GM19467 (cell line): Measurements from ENCODE around the gene IPO11.
"Not testable (repeated sequence)": the region's sequence is repeated elsewhere in the genome, so short reads cannot be mapped to it uniquely, and the experiment has no call there.

Experiments used
- ATAC-seq: cut with Tn5 transposase; IDR thresholded peaks from one replicate; pipeline ENCODE4 v1.9.1; 2021; ENCODE audit warnings: mild to moderate bottlenecking, moderate library complexity; ENCODE audit not compliant: unreplicated experiment

The IPO11 gene

DNA sequence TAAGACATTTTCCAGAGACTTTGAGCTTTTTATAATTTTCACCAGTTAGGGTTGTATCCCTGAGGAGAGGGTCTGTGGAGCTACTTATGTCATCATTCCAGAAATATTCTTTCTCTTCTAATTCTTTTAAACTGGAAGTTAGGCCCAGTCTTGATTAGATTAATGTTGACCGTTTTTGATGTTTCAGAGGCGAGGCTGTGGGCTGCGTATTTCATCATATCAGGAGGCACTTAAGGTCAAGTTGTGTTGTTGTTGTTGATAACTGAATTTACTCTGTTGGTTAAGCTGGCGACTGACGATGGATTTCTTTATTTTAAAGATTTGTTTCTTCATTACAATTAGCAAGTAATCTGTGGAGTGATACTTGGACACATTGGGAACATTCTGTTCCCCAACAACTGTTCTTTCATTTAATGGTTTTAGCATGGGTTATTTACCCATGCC, 20.1 kb downstream of the IPO11 start:
- no peak for ATAC-seq

DNA sequence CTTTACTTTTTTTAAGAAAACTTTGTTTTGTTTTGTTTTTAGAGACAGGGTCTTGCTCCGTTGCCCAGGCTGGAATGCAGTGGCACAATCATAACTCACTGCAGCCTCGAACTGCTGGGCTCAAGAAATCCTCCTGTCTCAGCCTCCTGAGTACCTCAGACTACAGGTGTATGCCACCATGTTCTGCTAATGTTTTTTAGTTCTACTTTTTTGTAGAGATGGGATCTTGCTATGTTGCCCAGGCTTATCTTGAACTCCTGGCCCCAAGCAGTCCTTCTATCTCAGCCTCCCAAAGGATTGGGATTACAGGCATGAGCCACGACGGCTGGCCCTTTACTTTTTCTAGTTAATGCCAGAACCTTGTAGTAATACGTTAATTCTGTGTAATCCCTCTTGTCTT, 36.0 kb downstream of the IPO11 start:
- ATAC-seq: no peak

DNA sequence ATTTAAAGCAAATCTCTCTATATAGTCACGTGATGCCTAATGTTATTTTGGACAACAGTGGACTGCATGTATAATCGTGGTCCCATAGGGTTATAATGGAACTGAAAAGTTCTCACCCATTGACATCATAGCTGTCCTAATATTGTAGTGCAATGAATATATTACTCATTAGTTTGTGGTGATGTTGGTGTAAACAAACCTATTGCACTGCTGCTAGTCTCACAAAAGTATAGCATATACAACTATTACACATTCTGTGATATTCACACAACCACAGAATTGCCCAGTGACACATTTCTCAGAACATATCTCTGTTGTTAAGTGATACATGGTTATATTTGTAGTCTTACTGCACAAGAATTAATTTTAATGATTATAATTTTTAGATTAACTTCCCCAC, 37.7 kb downstream of the IPO11 start:
- ATAC-seq: no peak

DNA sequence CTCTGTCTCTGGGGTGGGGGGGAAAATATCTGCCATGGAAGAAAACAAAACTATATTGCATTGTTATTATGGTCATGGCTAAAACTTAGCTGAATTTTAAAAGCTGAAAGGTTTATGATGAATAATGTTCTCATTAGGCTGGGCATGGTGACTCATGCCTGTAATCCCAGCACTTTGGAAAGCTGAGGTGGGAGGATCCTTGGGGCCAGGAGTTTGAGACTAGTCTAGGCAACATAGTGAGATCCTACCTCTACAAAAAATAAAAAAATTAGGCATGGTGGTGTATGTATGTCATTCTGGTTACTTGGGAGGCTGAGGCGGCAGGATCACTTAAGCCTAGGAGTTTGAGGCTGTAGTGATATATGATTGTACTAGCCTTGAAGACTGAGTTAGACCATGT, 44.5 kb downstream of the IPO11 start:
- ATAC-seq: no peak

DNA sequence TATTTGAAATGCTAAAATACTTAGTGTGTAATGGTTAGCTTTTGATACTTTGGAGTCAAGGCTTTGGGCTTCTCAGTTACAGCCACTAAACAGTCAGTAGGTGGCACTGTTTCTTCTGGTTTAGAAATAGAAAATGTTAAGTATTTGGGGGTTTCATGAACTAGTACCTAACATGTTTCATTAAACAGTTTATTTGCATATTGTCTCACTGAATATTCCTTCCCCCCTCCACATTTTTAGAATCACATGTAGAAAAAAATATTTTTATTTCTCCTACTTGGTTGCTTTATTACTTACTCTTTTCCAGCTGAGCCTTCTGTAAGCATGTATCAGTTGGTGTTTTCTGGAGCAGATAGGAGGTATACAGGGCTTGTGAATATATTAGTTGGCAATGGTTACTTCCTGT, 48.0 kb downstream of the IPO11 start:
- peak; percentile 90 for ATAC-seq

DNA sequence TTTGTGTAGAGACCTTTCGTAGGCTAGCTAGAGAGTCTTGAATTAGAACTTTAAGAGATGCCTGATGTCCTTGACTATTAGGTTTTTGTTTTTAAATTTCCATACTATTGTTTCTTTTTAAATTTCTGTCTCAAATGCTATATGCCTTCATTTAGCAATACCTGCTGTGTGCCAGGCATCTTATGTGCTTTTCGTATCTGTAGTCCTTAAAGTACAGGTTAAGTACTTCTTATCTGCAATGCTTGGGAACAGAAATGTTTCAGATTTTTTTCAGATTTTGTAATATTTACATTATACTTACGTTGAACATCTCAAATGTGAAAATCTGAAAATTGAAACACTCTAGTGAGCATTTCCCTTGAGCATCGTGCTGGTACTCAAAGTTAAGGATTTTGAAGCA, 49.0 kb downstream of the IPO11 start:
- no peak for ATAC-seq

DNA sequence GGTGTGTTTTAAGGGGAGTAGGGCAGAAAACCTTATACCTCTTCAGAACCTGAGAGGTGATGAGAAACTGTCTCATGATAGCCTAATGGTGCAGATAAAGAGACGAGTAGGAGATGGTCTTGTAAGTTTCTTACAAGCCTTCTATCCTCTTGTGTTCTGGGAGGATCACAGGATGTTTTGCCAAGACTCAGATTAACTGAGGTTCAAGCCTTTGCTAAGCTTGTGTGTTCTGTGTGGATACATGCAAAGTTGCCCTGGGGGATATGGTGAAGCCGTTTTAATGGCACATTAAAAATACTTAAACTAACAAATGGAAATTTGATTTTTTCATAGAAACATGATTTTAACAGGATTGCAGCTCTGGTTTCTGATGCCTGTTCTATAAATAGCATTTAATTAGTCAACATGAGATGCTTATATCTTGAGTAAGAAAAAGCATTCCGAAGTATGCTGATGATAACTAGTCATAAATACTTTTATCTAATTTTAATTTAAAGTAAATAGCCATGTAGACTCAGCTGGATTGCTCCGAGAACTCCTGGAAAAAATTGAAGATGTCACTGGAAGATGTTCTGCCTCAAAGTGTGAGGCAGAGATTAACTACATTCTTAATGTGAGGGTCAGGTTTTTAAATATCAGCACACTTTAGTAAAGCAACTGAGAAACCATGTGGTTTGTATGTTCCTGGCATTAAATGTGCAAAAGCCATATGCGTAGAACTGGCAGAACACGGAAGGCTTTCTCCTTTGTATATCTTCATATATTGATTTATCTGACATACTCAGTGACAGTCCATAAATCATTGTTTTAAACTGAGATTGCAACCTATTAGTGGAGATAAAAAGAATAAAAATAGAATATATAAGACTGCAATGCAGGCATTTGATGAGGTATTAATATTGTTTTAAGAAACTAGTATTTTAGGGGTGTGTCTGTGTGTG, 53.7 kb downstream of the IPO11 start:
- no peak for ATAC-seq

DNA sequence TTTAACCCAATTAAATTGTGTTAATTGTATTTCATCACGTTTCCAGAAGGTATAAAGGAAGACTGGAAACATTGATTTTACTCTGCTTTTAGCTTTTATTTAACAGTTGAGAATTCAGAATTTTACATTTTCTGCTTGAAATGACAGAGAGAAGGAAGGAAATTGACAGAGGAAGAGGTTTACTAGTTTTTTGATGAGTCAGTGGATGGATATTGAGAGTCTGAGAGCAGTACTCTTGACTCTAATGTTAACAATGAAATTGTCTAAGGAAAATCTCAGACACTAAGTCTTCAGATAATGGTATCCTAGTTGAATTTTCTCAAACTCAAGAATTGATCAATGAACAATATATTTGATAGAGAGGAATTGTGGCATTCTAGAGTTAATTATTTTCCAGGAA, 60.6 kb downstream of the IPO11 start:
- no peak for ATAC-seq

DNA sequence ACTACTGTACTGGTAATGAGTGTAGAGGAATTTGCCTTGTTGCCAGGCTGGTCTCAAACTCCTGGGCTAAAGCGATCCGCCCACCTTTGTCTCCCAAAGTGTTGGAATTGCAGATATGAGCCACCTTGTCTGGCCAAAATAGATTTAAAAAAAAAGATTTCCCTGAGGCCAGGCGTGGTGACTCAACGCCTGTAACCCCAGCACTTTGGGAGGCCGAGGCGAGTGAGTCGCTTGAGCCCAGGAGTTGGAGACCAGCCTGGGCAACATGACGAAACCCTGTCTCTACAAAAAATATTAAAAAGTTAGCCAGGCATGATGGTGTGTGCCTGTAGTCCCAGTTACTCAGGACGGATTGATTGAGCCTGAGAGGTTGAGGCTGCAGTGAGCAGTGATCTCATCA, 62.5 kb downstream of the IPO11 start:
- ATAC-seq: no peak

DNA sequence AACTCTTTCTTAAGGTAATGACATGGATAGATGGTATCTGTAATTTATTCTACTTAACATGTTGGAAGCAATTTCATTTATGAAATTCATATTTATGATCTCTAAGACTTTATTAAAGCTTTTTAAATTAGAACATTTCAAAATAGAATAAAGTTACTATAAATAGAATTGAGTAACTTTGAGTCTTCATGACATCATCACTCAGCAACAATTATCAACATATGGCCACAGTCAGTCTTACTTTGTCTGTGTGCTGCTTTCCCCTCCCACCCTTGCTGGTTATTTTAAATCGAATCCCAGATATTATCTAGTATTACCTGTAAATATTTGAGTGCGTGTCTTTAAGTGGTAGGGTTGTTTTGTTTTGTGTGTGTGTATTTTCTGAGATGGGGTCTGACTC, 65.2 kb downstream of the IPO11 start:
- ATAC-seq: no peak

DNA sequence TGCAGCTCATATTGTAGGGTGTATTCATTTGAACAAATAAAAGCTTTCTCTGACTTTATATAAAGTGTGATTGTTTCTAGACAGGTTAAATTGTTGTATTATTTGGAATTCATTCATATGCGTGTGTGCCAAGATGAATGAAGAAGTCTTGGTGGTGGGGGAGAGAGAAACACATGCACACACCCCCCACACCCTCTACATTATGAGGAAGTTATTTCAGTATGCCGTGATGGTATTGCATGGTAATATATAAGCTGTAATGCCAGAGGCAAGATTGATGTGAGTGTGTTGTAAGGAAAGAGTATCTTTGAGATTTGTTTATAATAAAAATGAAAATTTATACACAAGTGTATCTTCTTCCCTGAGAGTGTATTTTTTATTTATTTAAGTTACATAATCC, 71.0 kb downstream of the IPO11 start:
- ATAC-seq: no peak

DNA sequence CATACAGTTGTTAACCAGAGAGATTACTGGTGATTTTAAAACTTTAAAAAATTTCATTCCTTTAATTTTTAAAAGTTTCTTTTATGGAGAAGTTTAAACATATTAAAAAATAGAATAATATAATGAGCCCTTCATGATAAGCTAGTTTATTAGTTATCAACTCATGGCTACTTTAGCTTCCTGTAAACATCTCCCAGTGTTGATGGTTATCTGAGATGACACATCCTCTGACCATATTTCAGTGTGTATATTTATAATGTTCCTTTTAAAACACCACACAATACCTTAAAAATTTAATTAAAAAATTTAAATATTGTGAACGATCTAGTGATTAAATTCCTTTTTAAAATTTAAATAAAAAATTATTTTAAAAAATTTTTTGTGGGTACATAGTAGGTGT, 74.1 kb downstream of the IPO11 start:
- ATAC-seq: no peak

DNA sequence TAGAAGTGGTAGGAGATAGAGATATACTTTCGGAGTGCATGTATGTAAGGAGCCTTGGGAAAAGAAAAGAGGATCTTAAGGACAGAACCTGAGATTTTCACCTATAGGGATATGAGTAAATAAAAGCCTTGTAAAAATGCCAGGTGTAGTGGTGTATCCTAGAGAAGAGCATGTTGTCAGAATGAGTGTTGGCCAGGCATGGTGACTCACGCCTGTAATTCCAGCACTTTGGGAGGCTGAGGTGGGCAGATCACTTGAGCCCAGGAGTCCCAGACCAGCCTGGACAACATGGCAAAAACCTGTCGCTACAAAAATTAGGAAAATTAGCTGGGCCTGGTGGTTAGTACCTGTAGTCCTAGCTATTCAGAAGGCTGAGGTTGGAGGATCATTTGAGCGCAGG, 76.0 kb downstream of the IPO11 start:
- ATAC-seq: no peak

DNA sequence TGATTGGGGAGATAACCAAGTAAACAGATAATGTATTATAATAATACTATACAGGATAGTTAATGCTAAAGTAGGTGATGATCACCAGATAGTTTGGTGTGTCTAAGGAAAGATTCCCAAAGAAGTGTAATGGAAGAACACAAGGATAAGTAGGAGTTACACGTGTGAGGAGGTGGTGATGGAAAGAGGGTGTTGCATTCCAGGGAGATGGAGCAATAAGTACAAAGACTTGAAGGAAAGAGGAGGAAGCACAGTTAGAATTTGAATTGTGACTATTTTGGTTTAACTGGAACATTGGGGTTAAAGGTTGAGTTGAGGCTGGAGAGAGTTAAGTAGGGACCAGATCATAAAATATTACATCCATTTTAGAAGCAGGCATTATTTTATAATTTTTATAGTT, 76.9 kb downstream of the IPO11 start:
- no peak for ATAC-seq

DNA sequence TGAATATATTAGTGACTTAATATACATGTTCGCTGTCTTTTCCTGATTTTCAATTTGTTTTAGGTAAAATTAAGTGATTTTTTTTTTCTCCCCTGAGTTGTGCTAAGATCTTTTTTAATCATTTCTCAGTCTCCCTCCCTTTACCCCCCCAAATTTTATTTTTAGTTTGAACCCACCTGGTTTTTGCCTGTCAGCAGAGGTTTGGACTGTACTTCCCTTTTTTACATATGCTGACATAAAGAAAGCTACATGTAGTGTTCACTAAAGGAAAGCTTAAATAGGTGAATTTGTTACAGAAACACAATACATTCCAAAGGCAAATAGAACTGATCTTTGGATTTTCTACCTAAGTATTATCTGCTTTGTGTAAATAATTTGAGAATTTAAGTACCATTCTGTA, 82.2 kb downstream of the IPO11 start:
- no peak for ATAC-seq

DNA sequence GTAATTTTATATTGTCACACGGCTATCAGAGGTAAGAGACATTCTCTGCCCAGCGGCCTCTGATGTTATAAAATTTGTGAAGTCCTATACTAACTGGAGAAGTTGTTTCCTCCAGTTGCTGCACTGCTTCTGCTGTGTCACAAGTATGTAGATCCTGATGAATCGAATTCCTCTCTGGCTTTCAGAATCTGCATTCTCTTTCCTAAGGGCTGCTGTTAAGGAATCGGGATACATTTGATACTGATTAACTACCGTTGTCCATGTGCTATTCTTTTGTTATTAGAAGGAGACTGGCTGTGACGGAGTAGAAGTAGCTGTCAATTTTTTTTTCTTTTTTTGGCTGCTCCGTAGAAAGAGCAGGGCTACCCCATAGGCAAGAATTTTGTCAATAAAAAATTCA, 84.3 kb downstream of the IPO11 start:
- ATAC-seq: no peak

DNA sequence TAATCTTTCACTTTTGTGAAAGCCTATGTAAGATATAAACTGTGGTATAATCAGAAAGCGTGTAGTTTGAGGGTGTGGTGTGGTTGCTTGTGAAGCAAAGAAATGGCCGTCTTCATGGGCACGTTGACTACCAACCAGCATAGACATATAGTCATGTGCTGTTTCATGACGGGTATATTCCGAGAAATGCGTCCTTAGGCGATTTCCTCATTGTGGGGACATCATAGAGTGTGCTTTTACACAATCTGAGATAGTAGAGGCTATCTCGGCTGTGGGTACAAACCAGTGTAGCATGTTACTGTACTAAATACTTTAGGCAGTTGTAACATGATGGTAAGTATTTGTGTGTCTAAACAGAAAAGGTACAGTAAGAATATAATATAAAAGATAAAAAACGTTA, 86.4 kb downstream of the IPO11 start:
- no peak for ATAC-seq

DNA sequence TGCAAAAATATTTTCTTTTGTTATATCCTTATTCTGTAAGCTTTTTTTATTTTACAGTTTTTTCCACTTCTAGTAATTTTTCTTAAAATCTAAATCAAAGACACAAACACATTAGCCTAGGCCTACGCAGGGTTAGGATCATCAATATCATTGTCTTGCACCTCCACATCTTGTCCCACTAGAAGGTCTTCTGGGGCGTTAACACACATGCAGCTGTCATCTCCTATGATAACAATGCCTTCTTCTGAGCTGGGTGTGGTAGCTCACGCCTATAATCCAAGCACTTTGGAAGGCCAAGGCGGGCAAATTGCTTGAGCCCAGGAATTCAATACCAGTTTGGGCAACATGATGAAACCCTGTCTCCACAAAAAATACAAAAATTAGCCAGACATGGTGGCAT, 87.2 kb downstream of the IPO11 start:
- no peak for ATAC-seq

DNA sequence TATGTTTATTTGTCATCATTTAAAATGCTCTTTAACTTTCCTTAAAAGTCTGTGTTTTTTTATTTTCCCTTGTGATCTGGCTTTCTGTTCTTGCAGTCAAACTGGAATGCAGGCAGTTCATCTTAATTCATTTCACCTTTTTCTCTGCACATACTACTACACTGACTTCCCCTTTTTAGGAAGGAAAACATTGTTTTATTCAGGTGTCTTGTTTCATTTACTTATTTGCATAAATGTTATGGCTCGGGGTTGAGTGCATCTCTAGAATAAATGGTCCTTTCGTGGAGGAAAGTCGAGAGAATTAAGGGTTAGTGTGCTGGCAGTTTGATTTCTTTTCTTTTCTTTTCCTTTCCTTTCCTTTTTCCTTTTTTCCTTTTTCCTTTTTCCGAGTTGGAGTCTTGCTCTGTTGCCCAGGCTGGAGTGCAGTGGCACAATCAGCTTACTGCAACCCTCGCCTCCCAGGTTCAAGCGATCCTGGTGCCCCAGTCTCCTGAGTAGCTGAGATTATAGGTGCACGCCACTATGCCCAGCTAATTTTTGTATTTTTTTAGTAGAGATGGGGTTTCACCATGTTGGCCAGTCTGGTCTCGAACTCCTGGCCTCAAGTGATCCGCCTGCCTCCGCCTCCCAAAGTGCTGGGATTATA, 90.0 kb downstream of the IPO11 start:
- ATAC-seq: no peak

DNA sequence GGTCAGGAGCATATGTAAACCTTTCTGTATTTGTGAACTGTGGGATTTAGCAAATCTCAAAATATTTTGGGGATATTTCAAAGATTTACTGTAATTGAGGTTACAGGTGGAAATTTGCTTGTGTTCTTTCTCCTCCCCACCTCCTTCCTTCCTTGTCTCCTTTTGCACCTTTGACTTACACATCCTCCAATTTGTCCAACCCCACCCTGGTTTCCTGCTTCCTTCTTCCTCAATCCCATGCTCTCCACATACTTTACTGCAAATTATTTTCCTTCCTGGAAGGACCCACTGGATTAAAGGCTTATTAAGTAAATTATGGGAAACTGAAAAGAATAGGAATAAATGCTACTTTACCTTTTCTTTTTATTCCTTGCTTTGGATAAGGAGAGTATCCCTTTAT, 91.6 kb downstream of the IPO11 start:
- no peak for ATAC-seq

DNA sequence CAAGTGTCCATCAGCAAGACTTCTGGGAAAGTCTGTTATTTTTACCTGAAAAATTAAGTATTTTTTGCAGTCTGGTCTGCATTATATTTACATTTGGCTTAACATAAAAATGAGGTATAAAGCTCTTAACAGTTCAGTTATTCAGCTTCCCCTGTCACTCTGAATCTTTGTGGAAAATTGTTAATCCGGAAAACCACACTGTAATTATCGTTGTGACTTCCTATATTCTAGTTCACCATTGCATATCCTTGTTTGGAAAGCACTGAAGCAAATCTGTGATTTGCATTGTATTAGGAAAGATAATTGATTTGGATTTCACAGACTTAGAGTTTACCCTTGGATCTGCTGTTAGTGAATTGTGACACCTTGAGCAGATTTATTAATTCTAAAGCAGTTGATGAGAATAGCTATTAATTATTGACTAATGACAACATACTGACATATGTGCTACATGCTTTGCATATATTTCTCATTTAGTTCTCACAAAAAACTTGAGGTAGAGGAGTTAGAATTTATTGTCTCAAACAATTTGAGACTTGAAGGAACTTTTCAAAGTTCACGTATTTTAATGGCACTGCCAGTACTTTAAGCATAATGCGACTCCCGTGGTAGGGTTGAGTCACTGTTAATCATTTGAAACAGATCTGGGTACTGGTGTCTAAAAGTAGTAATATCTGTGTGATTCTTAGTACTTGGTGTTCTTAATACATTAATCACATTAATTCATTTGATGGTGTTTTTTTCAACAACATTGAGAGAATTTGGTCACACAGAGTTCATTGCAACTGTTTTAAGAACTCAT, 94.3 kb downstream of the IPO11 start:
- no peak for ATAC-seq

DNA sequence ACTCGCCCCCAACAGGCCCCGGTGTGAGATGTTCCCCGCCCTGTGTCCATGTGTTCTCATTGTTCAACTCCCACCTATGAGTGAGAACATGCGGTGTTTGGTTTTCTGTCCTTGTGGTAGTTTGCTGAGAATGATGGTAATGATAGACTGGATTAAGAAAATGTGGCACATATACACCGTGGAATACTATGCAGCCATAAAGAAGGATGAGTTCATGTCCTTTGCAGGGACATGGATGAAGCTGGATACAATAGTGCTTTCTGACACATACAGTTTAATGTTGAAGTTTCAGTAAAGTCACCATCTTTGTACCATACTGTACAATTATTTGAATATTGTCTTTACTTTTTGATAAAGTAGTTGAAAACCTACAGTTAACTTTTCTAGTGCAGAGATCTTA, 96.2 kb downstream of the IPO11 start:
- ATAC-seq: not testable (repeated sequence)
